GM18505 (cell line): ENCODE measurements around the gene GPR3.

Experiments
- ATAC-seq: cut with Tn5 transposase; IDR thresholded peaks from one replicate; pipeline ENCODE4 v1.9.1; 2021; ENCODE audit not compliant: unreplicated experiment
- POLR2A ChIP-seq: IDR thresholded peaks from 4 replicates; pipeline ENCODE4 v1.6.1; 2011; ENCODE audit warnings: borderline replicate concordance; ENCODE audit not compliant: insufficient read depth, insufficient read length; ENCODE audit errors: extremely low read depth

The GPR3 gene

GRCh38 chr1:27394282-27394658 is 1.8 kb downstream of the GPR3 start:
- no peak for TF ChIP-seq POLR2A
- no peak for ATAC-seq

GRCh38 chr1:27394925-27395324 is 2.5 kb downstream of the GPR3 start:
- no peak for TF ChIP-seq POLR2A
- ATAC-seq, result no peak

GRCh38 chr1:27395441-27396195 is 3.2 kb downstream of the GPR3 start:
- ATAC-seq, result no peak

GRCh38 chr1:27397110-27397509 is 4.7 kb downstream of the GPR3 start:
- no peak for TF ChIP-seq POLR2A
- ATAC-seq, result no peak

More at GRCh38 chr1:27395441-27396195, 3.2 kb downstream of the GPR3 start:
- no peak for TF ChIP-seq POLR2A

- ATAC-seq, result no peak
- TF ChIP-seq POLR2A, result no peak
Observed at GRCh38 chr1:27397749-27398148, 5.3 kb downstream of the GPR3 start.

GRCh38 chr1:27398405-27399149 is 6.2 kb downstream of the GPR3 start:
- TF ChIP-seq POLR2A, result no peak
- no peak for ATAC-seq

- TF ChIP-seq POLR2A, result no peak
- ATAC-seq, result no peak
Observed at GRCh38 chr1:27399251-27400025, 7.0 kb downstream of the GPR3 start.

GRCh38 chr1:27400082-27400962 is 7.9 kb downstream of the GPR3 start:
- TF ChIP-seq POLR2A, result peak; percentile 46
- no peak for ATAC-seq

- TF ChIP-seq POLR2A, result no peak
- ATAC-seq, result no peak
Observed at GRCh38 chr1:27400963-27401341, 8.5 kb downstream of the GPR3 start.

GRCh38 chr1:27402349-27402754 is 9.9 kb downstream of the GPR3 start:
- no peak for TF ChIP-seq POLR2A
- no peak for ATAC-seq

GRCh38 chr1:27403065-27403726 is 10.8 kb downstream of the GPR3 start:
- TF ChIP-seq POLR2A, result peak; percentile 26
- ATAC-seq, result no peak

GRCh38 chr1:27403931-27404330 is 11.5 kb downstream of the GPR3 start:
- ATAC-seq, result no peak

More at GRCh38 chr1:27403931-27404330, 11.5 kb downstream of the GPR3 start:
- TF ChIP-seq POLR2A, result no peak
